Activated T-helper 17 cell treated with anti-CD3 and anti-CD28 coated beads, Interleukin-2, amount 50 U/mL, for 72 hours (primary cell): Measurements from ENCODE around the gene DAP. TPM values are rescaled to one million over a fixed set of nuclear protein-coding genes. Genes with fewer than 3 reads are reported as not detected.
"Not testable (repeated sequence)": the region's sequence is repeated elsewhere in the genome, so short reads cannot be mapped to it uniquely, and the experiment has no call there.

ENCODE experiments used
- ATAC-seq: fragments of 150-1000 bp; cut with Tn5 transposase; replicated peaks from 2 replicates; pipeline ENCODE4 v1.10.0; 2021; ENCODE audit warnings: mild to moderate bottlenecking, moderate library complexity
- H3K27ac Mint-ChIP-seq: one replicate; pipeline ENCODE4 v1.8.0; 2022; ENCODE audit warnings: mixed read lengths
- H3K27me3 Mint-ChIP-seq: one replicate; pipeline ENCODE4 v1.8.0; 2022; ENCODE audit warnings: mixed read lengths
- H3K36me3 Mint-ChIP-seq: one replicate; pipeline ENCODE4 v1.8.0; 2022; ENCODE audit warnings: low read depth, mild to moderate bottlenecking, mixed read lengths
- H3K4me1 Mint-ChIP-seq: one replicate; pipeline ENCODE4 v1.8.0; 2022; ENCODE audit warnings: mixed read lengths
- H3K4me3 Mint-ChIP-seq: one replicate; pipeline ENCODE4 v1.8.0; 2022; ENCODE audit warnings: mild to moderate bottlenecking, mixed read lengths
- H3K9me3 Mint-ChIP-seq: one replicate; pipeline ENCODE4 v1.8.0; 2022; ENCODE audit warnings: mixed read lengths
- total RNA-seq, 2 donors: library from RNA; stranded (reverse); gene quantifications; one replicate each; pipeline ENCODE4 v1.2.3, GENCODE V29; 2022

DAP gene
- total RNA-seq, 2 donors from 2014 or later, result 29.5 to 39.5 TPM

GRCh38 chr5:10674096-10674495, 86.9 kb downstream of the DAP start:
- H3K27ac Mint-ChIP-seq, result no peak overlapping the region
- H3K4me1 Mint-ChIP-seq, result no peaks in the 10 kb centered on the region
- H3K9me3 Mint-ChIP-seq, result peaks cover 4% of the 10 kb centered on the region
- ATAC-seq, result no peak
- H3K36me3 Mint-ChIP-seq, result peaks cover 11% of the 10 kb centered on the region
- H3K4me3 Mint-ChIP-seq, result no peak overlapping the region
- H3K27me3 Mint-ChIP-seq, result no peaks in the 10 kb centered on the region

GRCh38 chr5:10673407-10673806, 87.6 kb downstream of the DAP start:
- ATAC-seq, result no peak
- Mint-ChIP-seq H3K4me1 (no peaks in the 10 kb centered on the region), H3K27ac (no peak overlapping the region), H3K27me3 (no peaks in the 10 kb centered on the region), H3K36me3 (peaks cover 7% of the 10 kb centered on the region), H3K4me3 (no peak overlapping the region), H3K9me3 (peaks cover 4% of the 10 kb centered on the region)

- no peak for ATAC-seq
- Mint-ChIP-seq H3K4me3 (no peak overlapping the region), H3K27ac (no peak overlapping the region), H3K36me3 (peaks cover 4% of the 10 kb centered on the region), H3K9me3 (peaks cover 3% of the 10 kb centered on the region), H3K27me3 (no peaks in the 10 kb centered on the region), H3K4me1 (no peaks in the 10 kb centered on the region)
Measured at GRCh38 chr5:10673017-10673389, 88.0 kb downstream of the DAP start.

DNA sequence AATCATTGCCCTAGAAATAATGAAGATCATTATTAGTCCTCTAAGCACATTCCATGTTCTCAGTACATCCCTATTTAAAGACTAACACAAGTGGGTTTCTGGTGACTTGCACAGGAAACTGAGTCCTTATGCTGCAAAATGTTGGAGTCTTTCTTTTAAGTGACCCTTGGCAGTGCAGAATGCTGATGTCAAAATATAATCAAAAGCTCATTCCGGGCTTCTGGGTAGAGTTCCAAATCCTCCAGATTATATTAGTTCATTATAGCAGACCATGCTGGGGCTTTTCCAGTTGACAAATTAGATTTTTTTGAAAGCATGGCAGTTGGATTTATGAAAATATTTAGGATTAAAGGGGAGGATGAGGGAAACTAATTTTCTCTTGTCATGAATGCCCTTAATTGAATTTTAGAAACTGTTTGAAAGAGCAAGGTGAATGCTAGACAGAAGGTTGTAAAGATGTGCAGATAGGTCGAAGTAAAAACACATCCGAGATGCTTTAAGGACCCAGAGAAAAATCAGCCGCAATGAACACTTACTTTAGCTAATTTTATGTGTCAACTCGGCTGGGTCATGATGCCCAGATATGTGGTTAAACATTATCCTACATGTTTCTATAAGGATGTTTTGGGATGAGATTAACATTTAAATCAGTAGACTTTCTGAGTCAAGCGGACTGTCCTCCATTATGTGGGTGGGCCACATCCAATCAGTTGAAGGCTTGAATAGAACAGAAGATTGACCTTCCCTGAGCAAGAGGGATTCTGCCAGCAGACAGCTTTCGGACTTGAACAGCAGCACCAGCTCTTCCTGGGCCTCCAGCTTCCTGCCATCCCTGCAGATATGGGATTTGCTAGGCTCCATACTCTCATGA, 88.7 kb downstream of the DAP start:
- no peak for ATAC-seq
- H3K9me3 Mint-ChIP-seq, result no peaks in the 10 kb centered on the region
- no peaks in the 10 kb centered on the region for H3K4me1 Mint-ChIP-seq
- H3K4me3 Mint-ChIP-seq, result no peak overlapping the region
- no peak overlapping the region for H3K27ac Mint-ChIP-seq
- no peaks in the 10 kb centered on the region for H3K27me3 Mint-ChIP-seq
- no peaks in the 10 kb centered on the region for H3K36me3 Mint-ChIP-seq

GRCh38 chr5:10671041-10672008, 89.7 kb downstream of the DAP start:
- no peak for ATAC-seq
- Mint-ChIP-seq H3K4me1 (no peaks in the 10 kb centered on the region), H3K4me3 (no peak overlapping the region), H3K9me3 (no peaks in the 10 kb centered on the region), H3K36me3 (no peaks in the 10 kb centered on the region), H3K27ac (no peak overlapping the region), H3K27me3 (no peaks in the 10 kb centered on the region)

DNA sequence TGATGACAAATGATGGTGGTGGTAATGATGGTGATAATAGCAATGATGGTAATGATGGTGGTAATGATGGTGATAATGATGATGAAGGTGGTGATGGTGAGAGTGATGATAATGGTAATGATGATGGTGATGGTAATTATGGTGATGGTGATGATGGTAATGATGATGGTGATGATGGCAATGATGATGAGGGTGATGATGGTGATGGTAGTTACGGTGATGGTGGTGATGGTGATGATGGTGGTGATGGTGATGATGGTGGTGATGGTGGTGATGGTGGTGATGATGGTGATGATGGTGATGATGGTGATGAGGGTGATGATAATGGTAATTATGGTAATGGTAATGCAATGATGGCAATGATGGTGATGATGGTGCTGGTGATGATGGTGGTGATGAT, 91.1 kb downstream of the DAP start:
- no peaks in the 10 kb centered on the region for H3K9me3 Mint-ChIP-seq
- H3K4me3 Mint-ChIP-seq, result no peak overlapping the region
- H3K27me3 Mint-ChIP-seq, result no peaks in the 10 kb centered on the region
- H3K27ac Mint-ChIP-seq, result no peak overlapping the region
- no peaks in the 10 kb centered on the region for H3K36me3 Mint-ChIP-seq
- H3K4me1 Mint-ChIP-seq, result no peaks in the 10 kb centered on the region
- ATAC-seq, result no peak

DNA sequence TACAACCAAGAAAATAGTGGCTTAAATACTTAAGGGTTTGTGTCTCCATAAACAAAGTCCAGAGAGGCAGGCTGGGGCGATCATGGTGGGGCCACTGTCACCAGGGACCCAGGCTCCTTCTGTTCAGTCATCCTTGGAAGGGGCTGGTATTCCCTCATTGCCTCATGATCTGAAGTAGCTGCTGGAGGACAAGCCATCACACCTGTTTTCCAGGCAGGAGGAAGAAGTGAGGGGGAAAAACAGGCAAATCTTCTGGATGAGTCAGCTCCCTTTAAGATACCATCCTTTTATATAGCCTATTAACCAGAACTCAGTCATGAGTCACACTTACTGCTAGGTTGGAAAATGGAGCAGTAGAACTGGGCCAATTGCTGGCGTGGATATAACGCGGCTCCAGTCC, 92.3 kb downstream of the DAP start:
- Mint-ChIP-seq H3K27ac (no peak overlapping the region), H3K36me3 (no peaks in the 10 kb centered on the region), H3K27me3 (no peaks in the 10 kb centered on the region), H3K4me1 (no peaks in the 10 kb centered on the region), H3K4me3 (no peak overlapping the region), H3K9me3 (no peaks in the 10 kb centered on the region)
- ATAC-seq, result no peak

GRCh38 chr5:10667431-10668057, 93.5 kb downstream of the DAP start:
- no peak for ATAC-seq
- H3K4me3 Mint-ChIP-seq, result no peak overlapping the region
- H3K4me1 Mint-ChIP-seq, result no peaks in the 10 kb centered on the region
- H3K36me3 Mint-ChIP-seq, result no peaks in the 10 kb centered on the region
- no peak overlapping the region for H3K27ac Mint-ChIP-seq
- H3K27me3 Mint-ChIP-seq, result peaks cover 3% of the 10 kb centered on the region
- H3K9me3 Mint-ChIP-seq, result no peaks in the 10 kb centered on the region

DNA sequence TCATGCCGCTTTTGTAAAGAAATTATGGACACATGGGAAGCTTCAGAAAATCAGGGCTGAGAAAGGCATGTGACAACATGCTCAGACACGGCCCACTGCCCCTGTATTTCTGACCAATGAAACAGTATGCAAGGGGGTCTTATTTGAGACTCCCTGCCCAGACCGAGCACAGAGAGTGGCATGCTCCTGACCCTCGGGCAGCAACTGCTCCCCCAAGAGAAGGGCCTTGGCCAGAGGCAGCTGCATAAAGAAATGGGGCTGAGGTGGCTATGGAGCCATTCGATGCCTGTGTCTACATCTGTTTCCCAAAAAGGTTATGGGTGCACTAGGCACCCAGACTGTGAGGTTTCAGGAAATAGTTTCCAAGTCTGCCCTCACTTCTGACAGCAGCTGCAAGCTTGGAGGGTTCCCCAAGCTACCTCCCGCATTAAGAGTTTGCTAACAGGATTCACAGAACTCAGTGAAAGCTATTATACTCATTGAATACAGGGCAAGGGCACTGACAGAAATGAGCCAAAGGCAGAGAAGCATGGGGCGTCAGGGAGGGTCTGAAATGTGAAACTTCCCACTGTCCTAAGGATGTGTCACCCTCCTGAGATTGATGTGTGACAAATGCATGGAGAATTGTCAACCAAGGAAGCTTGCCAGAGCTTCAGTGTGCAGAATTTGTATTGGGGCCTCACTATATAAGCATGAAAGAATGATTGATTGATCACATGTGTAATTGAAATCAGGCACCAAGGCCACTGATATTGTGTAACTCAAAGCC, 94.3 kb downstream of the DAP start:
- Mint-ChIP-seq H3K4me3 (no peak overlapping the region), H3K9me3 (no peaks in the 10 kb centered on the region), H3K27ac (no peak overlapping the region), H3K36me3 (no peaks in the 10 kb centered on the region), H3K4me1 (no peaks in the 10 kb centered on the region), H3K27me3 (peaks cover 4% of the 10 kb centered on the region)
- ATAC-seq, result no peak

DNA sequence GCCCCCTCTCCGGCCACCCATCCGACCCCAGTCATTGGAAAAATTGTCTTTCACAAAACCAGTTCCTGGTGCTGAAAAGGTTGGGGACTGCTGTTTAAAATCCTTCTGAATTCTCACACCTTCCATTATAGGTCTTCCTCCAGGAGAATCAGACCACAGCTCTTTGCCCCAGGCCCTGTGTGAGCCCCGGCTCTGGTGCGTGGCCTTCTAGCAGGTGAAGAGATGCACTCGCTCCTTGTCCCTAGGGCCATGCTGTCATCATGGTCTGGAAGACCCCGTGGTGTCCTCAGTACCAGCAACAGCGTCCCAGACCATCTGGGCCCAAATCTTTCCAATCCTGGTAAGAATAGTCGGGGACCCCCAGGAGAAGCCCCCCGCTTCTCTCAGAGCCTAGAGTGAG, 95.2 kb downstream of the DAP start:
- Mint-ChIP-seq H3K27me3 (peaks cover 4% of the 10 kb centered on the region), H3K36me3 (no peaks in the 10 kb centered on the region), H3K4me1 (no peaks in the 10 kb centered on the region), H3K9me3 (no peaks in the 10 kb centered on the region), H3K27ac (no peak overlapping the region), H3K4me3 (no peak overlapping the region)
- ATAC-seq, result no peak

GRCh38 chr5:10664180-10664769, 96.8 kb downstream of the DAP start:
- not testable (repeated sequence) for H3K27ac Mint-ChIP-seq, H3K4me3 Mint-ChIP-seq, H3K27me3 Mint-ChIP-seq, H3K36me3 Mint-ChIP-seq, H3K9me3 Mint-ChIP-seq, H3K4me1 Mint-ChIP-seq, ATAC-seq

- no peaks in the 10 kb centered on the region for H3K9me3 Mint-ChIP-seq
- peaks cover 4% of the 10 kb centered on the region for H3K27me3 Mint-ChIP-seq
- ATAC-seq, result no peak
- H3K4me1 Mint-ChIP-seq, result no peaks in the 10 kb centered on the region
- H3K4me3 Mint-ChIP-seq, result no peak overlapping the region
- H3K27ac Mint-ChIP-seq, result no peak overlapping the region
- no peaks in the 10 kb centered on the region for H3K36me3 Mint-ChIP-seq
Measured at GRCh38 chr5:10663489-10664179, 97.4 kb downstream of the DAP start.
